Choroid plexus epithelial cell (primary cell): ENCODE measurements around the gene ACAT2.

Experiments used
- DNase-seq: peaks from one replicate; pipeline ENCODE4 v3.0.0-alpha.2; 2010; ENCODE audit warnings: low read depth
- H3K4me3 ChIP-seq: 2 replicates; pipeline ENCODE4 v1.5.1; 2011; ENCODE audit warnings: low read depth, mild to moderate bottlenecking, control low read depth, low read length, moderate library complexity
- TF ChIP-seq, protein P1 (sequence below): conservative IDR thresholded peaks from 2 replicates; pipeline ENCODE4 v1.5.1; 2011; ENCODE audit warnings: low read depth, mild to moderate bottlenecking, control low read depth, inconsistent platforms, low read length, moderate library complexity

The ACAT2 gene

DNA sequence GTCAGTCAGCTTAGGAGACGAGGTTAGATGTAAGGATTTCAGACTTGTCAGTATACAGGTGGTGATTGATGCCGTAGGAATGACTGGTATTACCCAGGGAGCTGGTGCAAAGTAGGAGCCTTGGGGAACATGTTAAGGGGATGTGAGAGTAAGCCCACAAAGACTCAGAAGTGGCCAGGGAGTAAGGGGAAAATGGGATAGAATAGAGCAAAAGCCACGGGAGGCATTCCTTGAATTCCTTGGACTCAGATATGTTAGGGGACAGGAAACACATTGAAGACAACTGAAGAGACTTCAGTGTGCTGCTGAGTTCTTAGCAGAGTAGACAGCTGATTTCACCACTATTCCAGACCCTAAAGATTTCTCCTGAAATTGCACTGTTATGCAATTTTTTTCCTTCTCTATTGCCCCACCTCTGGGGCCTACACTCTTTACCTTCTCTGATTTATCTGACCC lies 1.2 kb upstream of the ACAT2 start:
- H3K4me3 ChIP-seq = no peak overlapping the region
- TF ChIP-seq, protein P1, sequence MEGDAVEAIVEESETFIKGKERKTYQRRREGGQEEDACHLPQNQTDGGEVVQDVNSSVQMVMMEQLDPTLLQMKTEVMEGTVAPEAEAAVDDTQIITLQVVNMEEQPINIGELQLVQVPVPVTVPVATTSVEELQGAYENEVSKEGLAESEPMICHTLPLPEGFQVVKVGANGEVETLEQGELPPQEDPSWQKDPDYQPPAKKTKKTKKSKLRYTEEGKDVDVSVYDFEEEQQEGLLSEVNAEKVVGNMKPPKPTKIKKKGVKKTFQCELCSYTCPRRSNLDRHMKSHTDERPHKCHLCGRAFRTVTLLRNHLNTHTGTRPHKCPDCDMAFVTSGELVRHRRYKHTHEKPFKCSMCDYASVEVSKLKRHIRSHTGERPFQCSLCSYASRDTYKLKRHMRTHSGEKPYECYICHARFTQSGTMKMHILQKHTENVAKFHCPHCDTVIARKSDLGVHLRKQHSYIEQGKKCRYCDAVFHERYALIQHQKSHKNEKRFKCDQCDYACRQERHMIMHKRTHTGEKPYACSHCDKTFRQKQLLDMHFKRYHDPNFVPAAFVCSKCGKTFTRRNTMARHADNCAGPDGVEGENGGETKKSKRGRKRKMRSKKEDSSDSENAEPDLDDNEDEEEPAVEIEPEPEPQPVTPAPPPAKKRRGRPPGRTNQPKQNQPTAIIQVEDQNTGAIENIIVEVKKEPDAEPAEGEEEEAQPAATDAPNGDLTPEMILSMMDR = no peak
- peak; percentile 66 for DNase-seq

DNA sequence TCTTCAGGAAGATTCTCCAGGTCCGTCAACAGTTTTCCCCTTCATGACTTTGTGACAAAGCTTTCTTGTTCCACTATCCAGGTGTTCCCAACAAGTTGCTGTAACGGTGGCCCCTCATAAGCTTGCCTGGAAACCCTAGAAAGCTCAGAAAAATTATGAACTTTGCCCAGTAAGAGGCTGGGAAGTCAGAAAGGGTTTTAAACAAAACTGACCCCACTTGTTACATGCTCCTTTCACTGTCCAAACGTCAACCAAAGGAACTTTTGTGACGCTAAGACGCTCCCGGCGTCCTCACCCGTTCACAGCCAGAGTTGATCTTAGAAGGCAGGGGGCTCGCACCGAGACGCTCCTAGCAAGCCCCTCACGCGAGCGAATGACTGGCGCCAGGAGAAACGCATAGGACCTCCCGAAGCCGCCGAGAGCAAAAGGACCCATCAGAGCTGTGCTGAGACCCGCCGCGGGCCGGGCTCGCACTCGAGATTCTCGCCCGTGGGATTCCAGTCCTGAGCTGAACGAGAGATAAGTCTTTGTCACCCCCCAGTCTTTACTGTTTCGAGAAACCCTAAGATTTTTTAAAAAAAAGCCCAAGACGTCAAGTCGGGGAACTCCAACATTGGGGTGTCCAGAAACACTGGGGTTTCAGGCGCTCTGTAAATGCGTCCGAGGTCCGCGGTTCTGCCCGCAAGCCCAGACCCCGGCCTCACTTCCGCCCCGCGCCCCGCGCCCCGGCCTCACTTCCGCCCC lies 544 bp upstream of the ACAT2 start:
- H3K4me3 ChIP-seq = peak overlapping the region; percentile 94
- TF ChIP-seq, protein P1 = no peak
- DNase-seq = no peak

DNA sequence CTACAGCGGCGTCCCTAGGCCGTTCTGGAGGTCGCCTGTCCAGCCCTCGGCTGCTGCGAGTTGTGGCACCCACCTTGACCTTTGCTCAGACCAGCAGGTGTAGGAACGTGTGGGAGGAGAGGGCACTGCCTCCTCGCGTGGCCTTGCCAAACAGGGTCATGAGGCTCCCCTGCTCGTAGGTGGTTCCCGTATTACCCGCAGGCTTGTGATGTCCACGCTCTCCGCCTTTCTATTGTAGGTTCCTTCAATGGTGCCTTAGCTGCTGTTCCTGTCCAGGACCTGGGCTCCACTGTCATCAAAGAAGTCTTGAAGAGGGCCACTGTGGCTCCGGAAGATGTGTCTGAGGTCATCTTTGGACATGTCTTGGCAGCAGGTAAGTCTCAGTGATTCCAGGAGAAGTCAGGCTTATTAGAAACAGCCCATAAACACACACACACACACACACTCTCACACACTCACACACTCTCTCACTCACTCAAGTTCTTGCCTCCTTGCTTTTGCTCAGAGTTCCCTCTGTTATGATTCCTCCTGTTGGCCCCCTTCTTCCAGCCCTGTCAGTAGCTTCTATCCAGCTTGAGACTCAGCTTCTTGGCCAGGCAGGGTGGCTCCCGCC lies 942 bp downstream of the ACAT2 start:
- H3K4me3 ChIP-seq = peak overlapping the region; percentile 94
- peak; percentile 20 for DNase-seq
- TF ChIP-seq, protein P1 = no peak

DNA sequence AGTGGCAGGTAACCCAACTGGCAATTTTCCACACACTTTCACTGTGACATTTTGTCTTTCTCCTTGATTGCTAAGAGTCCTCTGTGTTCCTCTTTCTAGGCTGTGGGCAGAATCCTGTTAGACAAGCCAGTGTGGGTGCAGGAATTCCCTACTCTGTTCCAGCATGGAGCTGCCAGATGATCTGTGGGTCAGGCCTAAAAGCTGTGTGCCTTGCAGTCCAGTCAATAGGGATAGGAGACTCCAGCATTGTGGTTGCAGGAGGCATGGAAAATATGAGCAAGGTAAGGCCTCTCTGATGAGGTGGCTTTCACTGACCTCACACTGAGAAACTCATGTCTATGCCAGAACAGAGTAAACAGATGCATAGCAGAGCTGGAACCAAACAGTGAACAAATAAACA lies 5.1 kb downstream of the ACAT2 start:
- TF ChIP-seq, protein P1 = no peak
- no peak overlapping the region for H3K4me3 ChIP-seq
- DNase-seq = peak; percentile 65

DNA sequence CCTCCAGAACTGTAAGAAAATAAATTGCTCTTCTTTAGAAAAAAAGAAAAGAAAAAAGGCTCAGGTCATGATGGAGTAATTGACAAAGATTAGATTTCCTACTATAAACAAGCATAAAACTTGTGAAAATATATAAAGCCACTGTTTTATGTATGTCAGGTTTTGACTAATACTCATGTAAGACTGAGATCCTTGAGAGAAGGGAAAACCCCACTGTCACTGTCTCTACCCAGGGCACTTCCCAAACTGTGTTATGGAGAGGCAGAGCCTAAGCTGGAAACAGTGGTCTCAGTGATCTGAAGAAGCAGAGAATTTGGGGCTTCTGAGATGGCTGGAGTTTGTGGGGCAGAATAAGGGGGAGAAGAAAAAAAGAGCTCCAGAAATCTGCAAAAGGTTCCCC lies 7.6 kb downstream of the ACAT2 start:
- no peak for DNase-seq
- H3K4me3 ChIP-seq = no peak overlapping the region
- TF ChIP-seq, protein P1 = no peak

DNA sequence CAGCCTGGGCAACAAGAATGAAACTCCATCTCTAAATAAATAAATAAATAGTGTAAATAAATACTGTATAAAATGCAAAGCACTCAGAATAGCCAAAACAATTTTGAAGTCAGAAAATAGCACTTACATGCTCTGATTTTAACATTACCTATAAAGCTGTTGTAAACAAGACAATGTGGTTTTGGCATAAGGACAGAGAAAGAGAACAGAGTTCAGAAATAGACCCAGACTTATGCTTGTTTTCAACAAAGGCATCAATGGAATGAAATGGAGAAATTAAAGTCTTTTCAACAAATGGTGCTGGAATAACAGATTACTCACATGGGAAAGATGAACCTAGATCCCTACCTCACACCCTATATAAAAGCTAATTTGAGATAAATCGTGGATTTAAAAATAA lies 10.4 kb downstream of the ACAT2 start:
- H3K4me3 ChIP-seq = no peak overlapping the region
- TF ChIP-seq, protein P1 = no peak
- DNase-seq = no peak

DNA sequence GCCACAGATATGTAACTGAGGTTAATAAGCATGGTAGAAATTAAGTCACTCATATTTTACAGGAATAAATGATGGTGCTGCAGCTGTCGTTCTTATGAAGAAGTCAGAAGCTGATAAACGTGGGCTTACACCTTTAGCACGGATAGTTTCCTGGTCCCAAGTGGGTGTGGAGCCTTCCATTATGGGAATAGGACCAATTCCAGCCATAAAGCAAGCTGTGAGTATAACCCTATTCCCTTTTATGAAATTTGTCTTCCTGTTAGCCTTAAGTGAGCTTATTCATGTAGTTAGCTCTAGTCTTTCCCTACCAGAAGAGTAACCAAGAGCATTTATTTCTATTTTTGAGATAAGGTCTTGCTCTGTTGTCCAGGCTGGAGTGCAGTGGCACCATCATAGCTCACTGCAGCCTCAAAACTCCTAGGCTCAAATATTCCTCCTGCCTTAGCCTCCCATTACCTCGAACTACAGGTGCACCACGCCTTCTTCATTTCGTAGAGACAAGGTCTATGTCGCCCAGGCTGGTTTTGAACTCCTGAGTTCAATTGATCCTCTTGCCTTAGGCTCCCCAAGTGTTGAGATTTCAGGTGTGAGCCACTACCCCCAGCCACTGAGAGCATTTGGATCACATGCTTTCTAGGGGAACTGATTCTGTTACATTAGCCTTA lies 15.5 kb downstream of the ACAT2 start:
- H3K4me3 ChIP-seq = no peak overlapping the region
- DNase-seq = no peak
- TF ChIP-seq, protein P1 = no peak
